Measurements from ENCODE around the gene ANKRD55.
"Not testable (repeated sequence)": the region's sequence is repeated elsewhere in the genome, so short reads cannot be mapped to it uniquely, and the experiment has no call there.

The ANKRD55 gene

DNA sequence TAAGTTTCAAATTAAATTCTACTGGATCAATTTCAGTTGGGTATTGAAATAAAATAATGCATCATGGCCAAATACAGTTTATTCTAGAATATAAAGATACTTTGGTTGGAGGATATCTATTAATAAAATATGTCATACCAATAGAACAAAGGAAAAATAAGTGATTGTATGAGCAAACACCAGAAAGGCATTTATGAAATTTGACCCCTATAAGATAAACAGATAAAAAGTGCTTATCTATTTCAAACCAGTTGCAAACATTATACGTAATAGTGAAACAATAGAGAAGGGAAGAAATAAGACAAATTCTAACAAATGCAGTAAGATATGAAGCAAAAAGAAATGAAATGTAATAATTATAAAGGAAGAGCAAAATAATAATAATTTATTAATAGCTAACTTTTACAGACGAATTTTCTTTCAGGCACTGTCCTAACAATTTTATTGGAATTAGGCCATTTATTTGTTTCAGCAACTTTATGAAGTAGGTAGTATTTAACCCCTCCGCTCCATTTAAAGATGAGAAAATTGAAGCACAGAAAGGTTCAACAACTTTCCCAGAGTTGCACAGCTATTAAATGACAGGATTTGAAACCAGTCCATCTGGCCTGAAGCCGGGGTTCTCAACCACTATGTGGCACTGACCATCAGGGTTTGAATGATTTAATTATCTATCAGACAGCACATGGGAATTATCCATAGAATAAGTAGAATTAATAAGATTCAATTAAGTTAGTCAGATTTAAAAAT, 20.8 kb downstream of the ANKRD55 start:
- no peak for DNase-seq (ENCODE audit: low read depth, low spot score)
- no peak overlapping the region for H3K27ac ChIP-seq

- DNase-seq (ENCODE audit: low read depth, low spot score): no peak
- H3K27ac ChIP-seq: no peak overlapping the region
Measured at GRCh38 chr5:56211298-56211865, 21.7 kb downstream of the ANKRD55 start.

GRCh38 chr5:56208681-56209080, 24.4 kb downstream of the ANKRD55 start:
- no peak overlapping the region for H3K27ac ChIP-seq
- no peak for DNase-seq (ENCODE audit: low read depth, low spot score)

DNA sequence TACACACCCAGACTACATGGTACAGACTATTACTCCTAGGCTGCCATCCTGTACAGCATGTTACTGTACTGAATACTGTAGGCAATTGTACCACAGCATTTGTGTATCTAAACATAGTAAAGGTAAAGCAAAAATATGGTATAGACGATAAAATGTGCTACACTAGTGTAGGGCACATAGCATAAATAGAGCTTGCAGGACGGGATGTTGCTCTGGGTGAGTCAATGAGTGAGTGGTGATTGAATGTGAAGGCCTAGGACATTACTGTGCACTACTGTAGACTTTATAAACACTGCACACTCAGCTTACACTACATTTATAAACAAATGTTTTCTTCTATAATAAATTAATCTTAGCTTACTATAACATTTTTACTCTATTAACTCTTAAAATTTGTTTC, 25.6 kb downstream of the ANKRD55 start:
- no peak overlapping the region for H3K27ac ChIP-seq
- no peak for DNase-seq (ENCODE audit: low read depth, low spot score)

DNA sequence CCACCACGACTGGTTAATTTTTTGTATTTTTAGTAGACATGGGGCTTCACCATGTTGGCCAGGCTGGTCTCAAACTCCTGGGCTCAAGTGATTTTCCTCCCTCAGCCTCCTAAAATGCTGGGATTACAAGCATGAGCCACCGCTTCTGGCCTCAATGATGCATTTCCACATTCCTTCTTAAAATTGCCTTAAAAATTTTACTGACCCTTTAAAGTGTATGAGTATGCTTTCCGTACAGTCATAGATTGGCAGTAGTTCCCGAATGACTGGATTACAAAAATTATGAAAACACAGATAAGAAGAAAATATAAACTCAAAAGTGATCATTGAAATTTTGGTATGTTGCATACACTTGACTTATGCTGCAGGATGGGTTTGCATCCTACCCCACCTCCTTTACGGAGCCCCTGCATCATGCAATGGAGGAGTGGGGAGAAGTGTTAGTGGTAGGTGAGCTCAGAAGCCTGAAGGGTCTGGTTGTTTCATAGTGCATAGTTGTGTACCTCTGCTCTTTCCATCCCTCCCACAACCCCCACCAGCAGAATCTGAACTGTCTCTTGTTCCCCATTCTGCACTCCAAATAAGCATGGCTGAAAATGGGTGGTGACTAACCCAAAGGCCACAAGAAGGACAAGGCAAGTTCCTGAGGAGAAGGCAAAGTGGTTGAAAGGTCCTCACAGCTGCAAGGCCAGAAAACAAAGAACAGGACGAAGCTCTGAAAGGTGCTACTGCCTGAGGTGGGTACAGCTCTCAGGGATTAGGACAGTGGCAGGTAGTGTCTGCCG, 26.8 kb downstream of the ANKRD55 start:
- no peak for DNase-seq (ENCODE audit: low read depth, low spot score)
- no peak overlapping the region for H3K27ac ChIP-seq

DNA sequence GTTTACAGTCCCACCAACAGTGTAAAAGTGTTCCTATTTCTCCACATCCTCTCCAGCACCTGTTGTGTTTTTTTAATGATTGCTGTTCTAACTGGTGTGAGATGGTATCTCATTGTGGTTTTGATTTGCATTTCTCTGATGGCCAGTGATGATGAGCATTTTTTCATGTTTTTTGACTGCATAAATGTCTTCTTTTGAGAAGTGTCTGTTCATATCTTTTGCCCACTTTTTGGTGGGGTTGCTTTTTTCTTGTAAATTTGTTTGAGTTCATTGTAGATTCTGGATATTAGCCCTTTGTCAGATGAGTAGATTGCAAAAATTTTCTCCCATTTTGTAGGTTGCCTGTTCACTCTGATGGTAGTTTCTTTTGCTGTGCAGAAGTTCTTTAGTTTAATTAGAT, 29.2 kb downstream of the ANKRD55 start:
- not testable (repeated sequence) for DNase-seq (ENCODE audit: low read depth, low spot score); H3K27ac ChIP-seq

GRCh38 chr5:56202483-56202882, 30.6 kb downstream of the ANKRD55 start:
- no peak for DNase-seq (ENCODE audit: low read depth, low spot score)
- no peak overlapping the region for H3K27ac ChIP-seq

DNA sequence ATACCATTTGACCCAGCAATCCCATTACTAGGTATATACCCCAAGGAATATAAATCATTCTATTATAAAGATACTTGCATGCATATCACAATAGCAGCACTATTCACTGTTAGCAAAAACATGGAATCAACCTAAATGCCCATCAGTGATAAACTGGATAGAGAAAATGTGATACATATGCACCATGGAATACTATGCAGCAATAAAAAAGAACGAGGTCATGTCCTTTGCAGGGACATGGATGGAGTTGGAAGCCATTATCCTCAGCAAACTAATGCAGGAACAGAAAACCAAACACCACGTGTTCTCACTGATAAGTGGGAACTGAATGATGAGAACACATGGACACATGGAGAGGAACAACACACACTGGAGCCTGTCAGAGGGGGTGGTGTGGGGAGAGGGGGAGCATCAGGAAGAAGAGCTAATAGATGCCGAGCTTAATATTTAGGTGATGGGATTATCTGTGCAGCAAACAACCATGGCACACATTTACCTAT, 31.3 kb downstream of the ANKRD55 start:
- not testable (repeated sequence) for DNase-seq (ENCODE audit: low read depth, low spot score); H3K27ac ChIP-seq

GRCh38 chr5:56200971-56201666, 32.0 kb downstream of the ANKRD55 start:
- no peak for DNase-seq (ENCODE audit: low read depth, low spot score)
- H3K27ac ChIP-seq: no peak overlapping the region

DNA sequence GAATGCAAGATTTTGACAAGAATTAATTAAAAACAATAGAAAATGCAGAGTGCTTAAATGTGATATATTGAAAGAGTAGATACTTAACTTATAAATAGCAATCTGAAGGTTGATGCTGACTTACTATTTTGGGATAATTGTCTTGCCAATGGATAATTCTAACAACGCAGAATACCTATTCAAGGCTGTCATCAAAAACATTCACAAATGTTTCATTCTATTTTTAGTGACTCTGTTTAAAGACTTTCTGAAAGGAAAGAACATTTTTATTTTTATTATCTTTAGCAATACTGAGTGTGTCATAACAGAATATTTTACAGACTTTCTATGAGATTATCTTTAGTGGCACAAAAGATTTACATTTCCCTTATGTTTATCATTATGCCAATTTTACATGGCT, 38.1 kb downstream of the ANKRD55 start:
- no peak for DNase-seq (ENCODE audit: low read depth, low spot score)
- no peak overlapping the region for H3K27ac ChIP-seq

- no peak for DNase-seq (ENCODE audit: low read depth, low spot score)
- H3K27ac ChIP-seq: no peak overlapping the region
Measured at GRCh38 chr5:56192246-56192645, 40.9 kb downstream of the ANKRD55 start.

DNA sequence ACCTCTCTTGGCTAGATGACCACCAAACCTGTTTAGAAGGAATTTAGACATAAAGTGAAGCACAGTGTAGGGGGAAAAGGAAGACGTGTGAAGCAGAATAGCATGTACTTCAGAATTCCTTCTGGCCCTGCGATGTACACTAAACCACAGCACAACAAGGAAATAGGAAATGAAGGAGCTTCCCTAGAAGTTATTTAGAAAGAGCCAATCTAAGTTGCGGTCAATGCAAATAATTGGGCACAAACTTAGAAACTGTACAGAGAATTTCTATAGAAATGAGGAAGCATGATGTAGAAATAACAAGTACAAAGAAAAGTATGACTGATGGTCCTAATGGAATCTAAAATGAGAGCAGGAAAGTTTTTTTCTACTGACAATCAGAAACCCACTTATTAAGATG, 41.5 kb downstream of the ANKRD55 start:
- DNase-seq (ENCODE audit: low read depth, low spot score): no peak

GRCh38 chr5:56190497-56190896, 42.6 kb downstream of the ANKRD55 start:
- peak; percentile 60 for DNase-seq (ENCODE audit: low read depth, low spot score)
- no peak overlapping the region for H3K27ac ChIP-seq

More for the DNA sequence above, 41.5 kb downstream of the ANKRD55 start:
- H3K27ac ChIP-seq: no peak overlapping the region

DNA sequence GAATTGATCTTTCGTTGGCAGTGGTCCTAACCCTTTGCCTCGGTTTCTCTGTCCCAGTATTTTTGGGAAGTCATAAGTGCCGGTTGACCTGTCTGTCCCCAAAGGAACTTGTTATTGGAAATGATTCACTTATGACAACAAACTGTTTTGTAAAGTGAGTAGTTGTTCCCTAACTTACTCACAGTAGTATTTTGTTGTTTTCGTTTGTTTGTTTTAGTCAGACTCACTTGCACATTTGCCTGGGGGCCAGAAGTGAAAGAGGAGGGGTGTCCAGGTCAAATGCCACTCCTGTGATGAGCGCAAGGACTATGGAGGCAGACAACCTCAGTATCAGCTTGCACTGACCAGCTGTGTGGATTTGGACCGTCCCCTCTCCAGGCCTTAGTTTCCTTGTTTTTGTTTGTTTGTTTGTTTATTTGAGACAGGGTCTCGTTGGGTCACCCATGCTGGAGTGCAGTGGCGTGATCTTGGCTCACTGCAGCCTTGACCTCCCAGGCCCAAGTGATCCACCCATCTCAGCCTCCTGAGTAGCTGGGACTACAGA, 47.3 kb downstream of the ANKRD55 start:
- H3K27ac ChIP-seq: no peak overlapping the region
- DNase-seq (ENCODE audit: low read depth, low spot score): no peak

- peak; percentile 97 for DNase-seq (ENCODE audit: low read depth, low spot score)
- no peak overlapping the region for H3K27ac ChIP-seq
Measured at GRCh38 chr5:56183506-56183905, 49.6 kb downstream of the ANKRD55 start.

DNA sequence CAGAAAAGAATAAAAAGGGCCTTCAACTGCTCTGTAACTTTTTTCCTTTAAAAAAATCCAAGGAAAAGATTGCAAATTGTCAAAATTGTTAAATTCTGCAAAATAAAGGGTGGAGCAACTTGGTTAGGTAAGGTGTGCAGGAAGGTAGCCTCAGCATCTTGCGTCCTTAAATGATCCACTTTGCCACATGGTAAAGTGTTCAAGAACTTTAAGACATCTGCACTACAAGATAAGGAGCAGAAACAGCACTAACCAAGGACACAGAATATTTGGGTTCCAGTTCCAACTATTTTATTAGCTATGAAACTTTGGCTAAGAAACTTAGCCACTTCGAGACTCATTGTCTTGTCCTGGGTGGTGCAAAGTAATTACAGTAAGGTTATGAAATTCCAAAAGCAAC, 53.7 kb downstream of the ANKRD55 start:
- no peak for DNase-seq (ENCODE audit: low read depth, low spot score)
- H3K27ac ChIP-seq: no peak overlapping the region

DNA sequence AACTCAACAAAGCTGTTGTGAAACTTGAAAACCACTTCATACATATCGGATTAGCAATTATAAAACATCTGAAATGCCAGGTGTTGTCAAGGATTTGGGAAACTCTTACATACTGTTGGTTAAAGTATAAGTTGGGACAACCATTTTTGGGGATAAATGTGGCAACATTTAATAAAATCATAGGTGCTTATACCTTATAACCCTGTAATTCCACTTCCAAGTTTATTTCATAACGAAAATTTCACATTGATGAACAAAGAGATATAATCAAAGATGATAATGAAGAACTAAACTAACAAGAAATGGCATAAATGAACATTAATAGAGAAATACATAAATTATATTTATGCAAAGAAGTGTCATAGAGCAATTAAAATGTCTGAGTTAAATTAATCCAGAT, 54.3 kb downstream of the ANKRD55 start:
- DNase-seq (ENCODE audit: low read depth, low spot score): no peak
- no peak overlapping the region for H3K27ac ChIP-seq

DNA sequence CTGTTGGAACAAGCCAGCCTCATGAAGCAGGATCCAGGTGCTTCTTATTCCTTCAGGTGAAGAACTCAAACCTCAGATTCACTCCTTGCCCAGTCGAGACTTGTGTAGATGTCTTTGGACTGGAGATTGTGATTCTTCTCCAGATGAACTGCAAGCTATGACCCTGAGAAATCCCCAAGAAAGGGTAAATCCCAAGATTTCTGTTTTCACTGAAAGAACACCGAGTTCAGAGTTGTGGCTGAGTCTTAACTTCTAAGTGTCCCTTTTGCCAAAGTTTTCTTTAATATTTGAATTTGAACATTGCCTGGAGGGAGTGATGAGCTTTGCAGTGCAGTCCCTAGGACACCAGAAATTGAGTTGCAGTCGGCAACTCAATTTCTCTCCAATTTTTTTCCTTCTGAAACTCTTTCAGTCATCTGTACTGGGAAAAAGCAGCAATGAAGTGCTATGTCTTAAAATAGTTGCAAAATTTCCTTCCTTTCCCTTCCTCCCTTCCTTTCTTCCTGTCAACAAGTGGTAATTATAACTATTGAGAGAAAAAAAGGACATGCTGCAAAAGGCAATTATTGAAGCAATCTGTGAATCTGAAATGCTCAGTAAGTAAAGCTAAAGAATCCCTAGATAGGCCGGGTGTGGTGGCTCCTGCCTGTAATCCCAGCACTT, 56.1 kb downstream of the ANKRD55 start:
- no peak for DNase-seq (ENCODE audit: low read depth, low spot score)
- H3K27ac ChIP-seq: no peak overlapping the region

- DNase-seq (ENCODE audit: low read depth, low spot score): no peak
- no peak overlapping the region for H3K27ac ChIP-seq
Measured at GRCh38 chr5:56176155-56176798, 56.9 kb downstream of the ANKRD55 start.
